OCI-LY7 (cell line): ENCODE data around the gene BCL3.

Experiments
- CTCF ChIP-seq: fragments of 200-600 bp; sonication (generic); conservative IDR thresholded peaks from 2 replicates; pipeline ENCODE4 v1.5.1; 2014; ENCODE audit warnings: mild to moderate bottlenecking, antibody characterized with exemption, low read length, moderate library complexity, mixed read lengths
- EZH2phosphoT487 ChIP-seq: fragments of 200-600 bp; sonication (generic); IDR thresholded peaks from 2 replicates; pipeline ENCODE4 v1.6.1; 2018; ENCODE audit warnings: low read depth, borderline replicate concordance, mild to moderate bottlenecking, mixed run types, antibody characterized with exemption, low read length, moderate library complexity, mixed read lengths

DNA sequence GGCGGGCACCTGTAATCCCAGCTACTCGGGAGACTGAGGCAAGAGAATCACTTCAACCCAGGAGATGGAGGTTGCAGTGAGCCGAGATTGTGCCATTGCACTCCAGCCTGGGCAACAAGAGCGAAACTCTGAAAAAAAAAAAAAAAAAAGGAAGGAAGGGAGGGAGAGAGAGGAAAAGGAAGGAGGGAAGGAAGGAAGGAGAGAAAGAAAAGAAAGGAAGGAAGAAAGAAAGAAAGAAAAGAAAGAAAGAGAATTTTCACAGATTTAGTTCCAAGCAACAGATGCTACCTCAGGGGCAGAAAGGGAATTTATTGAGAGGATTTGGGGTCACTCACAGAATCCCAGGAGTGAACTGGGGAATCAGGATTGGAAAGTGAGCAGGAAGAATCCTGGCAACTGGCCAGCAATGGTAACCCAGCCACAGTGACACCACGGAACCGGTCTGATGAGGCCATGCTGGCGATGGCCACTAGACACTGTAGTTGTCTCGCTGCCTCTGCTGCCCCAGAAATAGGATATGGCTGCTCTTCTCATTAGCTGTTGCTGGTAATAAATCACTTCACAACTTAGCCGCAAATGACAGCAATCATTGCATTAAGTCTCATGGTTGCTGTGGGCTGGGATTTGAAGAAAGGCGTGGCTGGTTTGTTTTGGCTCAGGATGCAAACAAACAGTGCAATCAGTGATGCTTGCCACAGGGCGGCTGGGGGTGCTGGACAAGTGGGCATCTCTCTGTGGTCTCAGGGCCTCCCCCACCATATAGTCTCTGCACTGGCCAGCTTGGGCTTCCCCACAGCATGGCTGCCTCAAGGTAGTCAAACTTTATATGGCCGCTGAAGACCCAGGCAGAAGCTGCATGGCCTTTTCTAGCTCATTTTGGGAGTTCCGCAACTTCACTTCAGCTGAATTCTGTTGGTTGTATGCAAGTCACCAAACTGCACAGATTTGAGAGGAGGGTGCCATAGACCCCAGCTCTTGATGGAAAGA lies 55.2 kb downstream of the BCL3 start:
- TF ChIP-seq CTCF = no peak
- TF ChIP-seq EZH2phosphoT487 = no peak
